Activated naive CD8-positive, alpha-beta T cell (primary cell): ENCODE measurements around the gene WNT1.

ENCODE experiments used
- H3K27ac Mint-ChIP-seq: one replicate; pipeline ENCODE4 v1.8.0; 2021; ENCODE audit warnings: mixed read lengths
- H3K27me3 Mint-ChIP-seq: one replicate; pipeline ENCODE4 v1.8.0; 2021; ENCODE audit warnings: mixed read lengths
- H3K36me3 Mint-ChIP-seq: one replicate; pipeline ENCODE4 v1.8.0; 2021; ENCODE audit warnings: mixed read lengths
- H3K4me1 Mint-ChIP-seq: one replicate; pipeline ENCODE4 v1.8.0; 2021; ENCODE audit warnings: low read depth, mixed read lengths
- H3K4me3 Mint-ChIP-seq: one replicate; pipeline ENCODE4 v1.8.0; 2021; ENCODE audit warnings: mild to moderate bottlenecking, mixed read lengths
- H3K9me3 Mint-ChIP-seq: one replicate; pipeline ENCODE4 v1.8.0; 2021; ENCODE audit warnings: low read depth, mixed read lengths

The WNT1 gene

GRCh38 chr12:48985475-48985897 lies 7.4 kb downstream of the WNT1 start:
- Mint-ChIP-seq H3K36me3 (no peaks in the 10 kb centered on the region), H3K27me3 (peaks cover 15% of the 10 kb centered on the region), H3K4me1 (peaks cover 23% of the 10 kb centered on the region), H3K27ac (no peak overlapping the region), H3K4me3 (no peak overlapping the region), H3K9me3 (no peaks in the 10 kb centered on the region)

DNA sequence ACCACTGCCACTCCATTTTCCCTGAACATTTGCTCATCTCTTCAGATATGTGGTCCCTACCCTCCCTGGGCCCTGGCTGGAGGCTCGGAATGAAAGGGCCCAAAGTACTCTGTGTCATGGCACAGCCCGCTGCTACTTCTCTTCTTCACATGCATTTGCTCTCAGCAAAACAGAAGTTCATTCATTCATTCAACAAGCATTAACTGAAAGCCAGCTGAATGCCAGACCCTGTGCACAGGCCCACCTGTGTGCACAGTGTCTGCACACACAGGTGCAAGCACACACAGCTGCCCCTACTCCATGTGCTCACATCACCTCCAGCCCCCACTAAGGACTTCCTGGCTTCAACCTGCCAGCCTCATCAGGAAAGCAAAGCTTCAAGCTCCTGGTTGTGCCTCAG lies 7.8 kb downstream of the WNT1 start:
- no peaks in the 10 kb centered on the region for H3K9me3 Mint-ChIP-seq
- no peaks in the 10 kb centered on the region for H3K36me3 Mint-ChIP-seq
- no peak overlapping the region for H3K4me3 Mint-ChIP-seq
- H3K27me3 Mint-ChIP-seq: peaks cover 19% of the 10 kb centered on the region
- peaks cover 20% of the 10 kb centered on the region for H3K4me1 Mint-ChIP-seq
- H3K27ac Mint-ChIP-seq: no peak overlapping the region

DNA sequence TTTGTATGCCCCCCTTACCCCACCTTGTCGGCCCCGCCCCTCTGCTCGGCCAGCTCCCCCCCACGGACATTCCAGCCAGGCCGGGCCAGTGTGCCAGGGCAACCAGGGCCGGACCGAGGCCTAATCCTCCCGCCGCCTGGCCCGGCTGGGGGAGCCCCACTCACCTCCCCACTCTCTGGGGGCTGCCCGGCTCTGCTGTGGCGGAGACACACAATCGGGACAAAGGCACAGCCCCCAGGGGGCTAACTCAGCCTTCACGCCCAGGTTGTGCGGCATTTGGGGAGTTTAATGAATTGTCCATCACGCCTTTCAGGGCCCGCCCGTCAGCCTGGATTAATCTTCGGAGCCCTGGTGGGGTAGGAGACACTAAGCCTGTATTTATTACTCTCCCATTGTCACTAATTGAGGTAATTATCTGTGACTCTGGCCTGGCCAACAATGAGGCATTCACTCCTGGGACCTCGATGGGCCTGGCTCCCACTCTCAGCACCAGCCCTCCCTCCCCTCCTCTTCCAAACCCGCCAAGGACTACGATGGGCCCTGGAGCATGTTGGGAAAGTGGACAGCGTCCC lies 8.7 kb downstream of the WNT1 start:
- Mint-ChIP-seq H3K36me3 (no peaks in the 10 kb centered on the region), H3K9me3 (no peaks in the 10 kb centered on the region), H3K27me3 (peaks cover 19% of the 10 kb centered on the region), H3K27ac (no peak overlapping the region), H3K4me1 (peaks cover 13% of the 10 kb centered on the region), H3K4me3 (no peak overlapping the region)

DNA sequence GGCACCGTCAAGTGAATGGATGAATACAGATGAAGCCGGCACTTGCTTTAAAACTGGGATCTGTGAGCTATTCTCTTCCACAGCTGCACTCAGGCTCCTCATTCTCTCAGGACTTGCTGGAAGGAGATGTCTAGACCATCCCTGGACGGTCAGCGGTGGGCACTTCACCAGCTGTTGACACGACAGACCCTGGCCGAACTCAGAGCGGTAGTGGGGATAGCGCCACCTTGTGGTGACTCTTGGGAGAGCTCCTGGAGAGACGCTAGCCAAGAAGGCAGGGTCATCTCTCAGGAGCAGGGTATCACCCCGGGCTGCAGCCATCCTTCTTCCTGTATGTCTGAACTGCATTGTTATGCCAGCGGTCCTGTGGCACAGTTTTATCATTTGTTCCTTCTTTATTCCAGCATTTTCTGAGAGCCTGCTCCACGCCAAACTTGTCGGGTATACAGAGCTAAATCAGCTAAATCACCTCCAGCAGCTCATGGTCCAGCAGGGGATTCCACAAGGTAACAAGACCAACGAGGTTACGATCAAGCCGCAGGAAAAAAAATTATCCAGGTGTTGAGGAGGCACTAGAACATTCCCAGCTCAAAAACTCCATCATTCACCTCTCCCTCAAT lies 10.0 kb downstream of the WNT1 start:
- H3K36me3 Mint-ChIP-seq: no peaks in the 10 kb centered on the region
- H3K4me1 Mint-ChIP-seq: peaks cover 6% of the 10 kb centered on the region
- no peak overlapping the region for H3K4me3 Mint-ChIP-seq
- peaks cover 19% of the 10 kb centered on the region for H3K27me3 Mint-ChIP-seq
- H3K27ac Mint-ChIP-seq: no peak overlapping the region
- H3K9me3 Mint-ChIP-seq: no peaks in the 10 kb centered on the region

DNA sequence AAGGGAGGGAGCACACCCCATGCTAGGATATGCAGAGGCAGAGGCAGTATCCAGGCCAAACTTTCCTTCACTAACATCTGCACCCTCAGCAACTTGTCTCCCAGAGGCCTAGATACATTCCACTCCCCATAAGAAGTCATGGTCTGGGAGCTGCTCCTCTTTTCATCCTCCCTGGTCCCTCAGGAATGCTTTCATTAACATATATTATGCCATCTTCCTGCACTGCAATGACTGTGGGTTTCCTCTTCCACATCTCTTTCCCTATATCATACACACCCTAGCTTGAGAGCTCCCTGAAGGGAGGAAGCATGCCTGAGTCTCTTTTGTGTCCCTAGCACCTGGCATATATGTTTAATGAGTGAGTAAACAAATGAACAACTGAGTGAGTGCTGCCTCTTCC lies 12.4 kb downstream of the WNT1 start:
- Mint-ChIP-seq H3K9me3 (no peaks in the 10 kb centered on the region), H3K4me1 (peaks cover 11% of the 10 kb centered on the region), H3K27me3 (peaks cover 27% of the 10 kb centered on the region), H3K4me3 (no peak overlapping the region), H3K36me3 (no peaks in the 10 kb centered on the region), H3K27ac (no peak overlapping the region)

DNA sequence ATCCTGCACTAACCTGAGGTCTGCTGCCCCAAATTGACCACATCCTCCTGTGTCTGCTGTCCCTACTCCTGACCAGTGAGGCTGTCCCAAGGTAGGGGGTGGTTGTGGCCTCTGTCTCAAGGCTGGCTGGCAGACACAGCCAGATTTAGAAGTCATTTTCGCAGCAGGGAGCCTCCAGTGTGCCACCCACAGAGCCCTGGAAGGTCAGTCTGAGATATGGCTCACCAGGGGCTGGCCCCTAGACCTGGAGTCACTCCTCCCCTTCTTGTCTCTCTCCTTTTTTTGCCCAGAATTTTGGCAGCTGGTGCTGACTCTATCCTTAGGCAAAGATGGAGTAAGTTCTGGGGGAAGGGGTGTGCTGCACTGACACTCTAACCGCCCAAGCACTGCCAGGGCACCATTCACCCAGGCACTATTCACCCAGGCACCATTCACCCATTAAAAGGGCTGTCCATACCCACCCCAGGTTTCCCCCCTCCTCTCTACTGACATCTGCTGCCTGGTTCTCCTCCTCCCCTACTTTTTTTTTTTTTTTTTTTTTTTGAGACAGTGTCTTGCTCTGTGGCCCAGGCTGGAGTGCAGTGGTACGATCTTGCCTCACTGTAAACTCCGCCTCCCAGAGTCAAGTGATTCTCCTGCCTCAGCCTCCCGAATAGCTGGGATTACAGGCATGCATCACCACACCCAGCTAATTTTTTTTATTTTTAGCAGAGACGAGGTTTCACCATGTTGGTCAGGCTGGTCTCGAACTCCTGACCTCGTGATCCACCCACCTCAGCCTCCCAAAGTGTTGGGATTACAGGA lies 13.3 kb downstream of the WNT1 start:
- H3K4me3 Mint-ChIP-seq: no peak overlapping the region
- peaks cover 30% of the 10 kb centered on the region for H3K27me3 Mint-ChIP-seq
- H3K36me3 Mint-ChIP-seq: no peaks in the 10 kb centered on the region
- no peaks in the 10 kb centered on the region for H3K9me3 Mint-ChIP-seq
- no peak overlapping the region for H3K27ac Mint-ChIP-seq
- peaks cover 16% of the 10 kb centered on the region for H3K4me1 Mint-ChIP-seq

- Mint-ChIP-seq H3K36me3 (no peaks in the 10 kb centered on the region), H3K4me1 (peaks cover 18% of the 10 kb centered on the region), H3K4me3 (no peak overlapping the region), H3K27ac (no peak overlapping the region), H3K9me3 (no peaks in the 10 kb centered on the region), H3K27me3 (peaks cover 25% of the 10 kb centered on the region)
These were observed 15.7 kb downstream of the WNT1 start for GRCh38 chr12:48993787-48994186.

DNA sequence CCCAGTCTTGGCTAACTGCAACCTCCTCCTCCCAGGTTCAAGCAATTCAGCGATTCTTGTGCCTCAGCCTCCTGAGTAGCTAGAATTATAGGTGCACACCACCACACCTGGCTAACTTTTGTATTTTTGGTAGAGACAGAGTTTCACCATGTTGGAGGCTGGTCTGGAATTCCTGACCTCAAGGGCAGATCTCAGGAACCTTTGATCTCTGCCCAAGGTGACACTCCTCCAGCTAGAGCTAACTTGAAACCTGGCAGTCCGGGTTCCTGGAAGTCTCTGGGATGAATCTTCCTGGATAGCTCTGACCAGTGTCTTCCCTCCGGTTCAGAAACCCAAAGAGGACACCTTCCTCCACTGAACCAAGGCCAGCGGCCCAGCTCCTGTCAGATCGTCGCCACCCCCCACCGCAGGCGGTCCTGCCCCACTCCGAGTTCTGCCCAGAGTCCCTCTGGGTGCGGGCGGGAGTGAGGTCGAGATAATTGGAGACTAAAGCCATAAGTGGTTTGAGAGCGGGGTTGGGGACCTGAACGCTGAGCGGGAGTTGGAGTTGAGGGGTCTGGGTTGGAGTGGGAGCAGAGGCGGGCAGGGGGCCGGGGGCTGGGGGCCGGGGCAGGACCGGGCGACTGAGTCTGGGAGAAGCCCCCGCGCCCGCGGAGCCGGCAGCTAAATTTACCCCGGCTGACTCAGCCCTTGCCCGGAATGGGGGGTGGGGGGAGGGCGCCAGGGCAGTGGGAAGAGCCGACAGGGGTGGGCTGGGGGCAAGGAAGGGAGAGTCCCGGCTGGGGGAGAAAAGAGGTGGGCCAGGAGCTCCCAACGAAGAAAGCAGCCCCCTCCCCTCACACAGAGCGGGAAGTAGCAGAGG lies 16.3 kb downstream of the WNT1 start:
- H3K27me3 Mint-ChIP-seq: peaks cover 20% of the 10 kb centered on the region
- no peaks in the 10 kb centered on the region for H3K9me3 Mint-ChIP-seq
- H3K4me1 Mint-ChIP-seq: peaks cover 22% of the 10 kb centered on the region
- H3K36me3 Mint-ChIP-seq: no peaks in the 10 kb centered on the region
- no peak overlapping the region for H3K4me3 Mint-ChIP-seq
- no peak overlapping the region for H3K27ac Mint-ChIP-seq

- H3K27ac Mint-ChIP-seq: no peak overlapping the region
- peaks cover under 1% of the 10 kb centered on the region for H3K36me3 Mint-ChIP-seq
- peaks cover 18% of the 10 kb centered on the region for H3K27me3 Mint-ChIP-seq
- H3K9me3 Mint-ChIP-seq: no peaks in the 10 kb centered on the region
- H3K4me1 Mint-ChIP-seq: peaks cover 31% of the 10 kb centered on the region
- peak overlapping the region; percentile 72 for H3K4me3 Mint-ChIP-seq
These were observed 17.2 kb downstream of the WNT1 start for GRCh38 chr12:48995086-48995879.

GRCh38 chr12:48996794-48997718 lies 18.9 kb downstream of the WNT1 start:
- peaks cover 19% of the 10 kb centered on the region for H3K27me3 Mint-ChIP-seq

DNA sequence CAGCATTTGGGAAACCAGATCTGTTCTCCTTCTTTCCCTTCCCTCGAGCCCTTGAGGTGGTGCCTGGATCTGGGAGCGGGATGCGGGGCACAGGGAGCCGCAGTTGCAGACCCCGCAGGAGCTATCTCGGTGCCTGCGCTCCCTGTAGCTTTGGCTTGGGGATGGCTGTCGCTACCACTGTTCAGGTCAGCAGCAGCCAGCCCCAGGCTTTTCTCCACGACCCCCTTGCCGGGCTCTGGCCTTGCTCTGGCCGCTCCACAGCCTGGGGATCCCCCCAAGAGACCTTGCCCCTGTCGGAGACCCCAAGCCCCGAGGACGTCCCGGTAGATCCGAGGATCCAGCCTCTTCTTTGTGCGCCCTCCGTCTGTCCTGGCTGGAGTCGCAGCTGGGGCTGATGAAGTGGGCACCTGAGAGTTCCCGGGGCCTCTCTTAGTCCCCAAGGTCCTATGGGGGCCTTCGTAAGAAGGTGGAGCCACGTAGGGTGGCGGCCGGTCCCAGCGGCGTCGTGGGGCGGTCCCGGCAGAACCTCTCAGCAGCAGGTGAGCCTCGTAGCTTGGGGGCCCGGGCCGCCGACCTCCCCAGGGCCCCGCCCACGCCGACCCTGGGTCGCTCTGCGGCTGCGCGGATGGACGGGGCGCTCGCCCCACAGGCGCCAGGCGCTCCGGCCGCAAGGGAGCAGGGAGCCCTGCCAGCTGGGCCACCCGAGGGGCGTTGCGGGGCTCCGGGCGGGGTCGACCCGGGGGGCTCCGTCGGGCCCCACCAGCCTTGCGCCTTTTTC lies 19.8 kb downstream of the WNT1 start:
- peaks cover 21% of the 10 kb centered on the region for H3K27me3 Mint-ChIP-seq
- H3K4me3 Mint-ChIP-seq: peak overlapping the region; percentile 66
- peaks cover 32% of the 10 kb centered on the region for H3K4me1 Mint-ChIP-seq
- H3K9me3 Mint-ChIP-seq: no peaks in the 10 kb centered on the region
- no peak overlapping the region for H3K27ac Mint-ChIP-seq
- H3K36me3 Mint-ChIP-seq: peaks cover 16% of the 10 kb centered on the region

More at GRCh38 chr12:48996794-48997718, 18.9 kb downstream of the WNT1 start:
- H3K9me3 Mint-ChIP-seq: no peaks in the 10 kb centered on the region
- peak overlapping the region; percentile 66 for H3K4me3 Mint-ChIP-seq
- H3K36me3 Mint-ChIP-seq: peaks cover 10% of the 10 kb centered on the region
- peaks cover 32% of the 10 kb centered on the region for H3K4me1 Mint-ChIP-seq
- H3K27ac Mint-ChIP-seq: no peak overlapping the region

DNA sequence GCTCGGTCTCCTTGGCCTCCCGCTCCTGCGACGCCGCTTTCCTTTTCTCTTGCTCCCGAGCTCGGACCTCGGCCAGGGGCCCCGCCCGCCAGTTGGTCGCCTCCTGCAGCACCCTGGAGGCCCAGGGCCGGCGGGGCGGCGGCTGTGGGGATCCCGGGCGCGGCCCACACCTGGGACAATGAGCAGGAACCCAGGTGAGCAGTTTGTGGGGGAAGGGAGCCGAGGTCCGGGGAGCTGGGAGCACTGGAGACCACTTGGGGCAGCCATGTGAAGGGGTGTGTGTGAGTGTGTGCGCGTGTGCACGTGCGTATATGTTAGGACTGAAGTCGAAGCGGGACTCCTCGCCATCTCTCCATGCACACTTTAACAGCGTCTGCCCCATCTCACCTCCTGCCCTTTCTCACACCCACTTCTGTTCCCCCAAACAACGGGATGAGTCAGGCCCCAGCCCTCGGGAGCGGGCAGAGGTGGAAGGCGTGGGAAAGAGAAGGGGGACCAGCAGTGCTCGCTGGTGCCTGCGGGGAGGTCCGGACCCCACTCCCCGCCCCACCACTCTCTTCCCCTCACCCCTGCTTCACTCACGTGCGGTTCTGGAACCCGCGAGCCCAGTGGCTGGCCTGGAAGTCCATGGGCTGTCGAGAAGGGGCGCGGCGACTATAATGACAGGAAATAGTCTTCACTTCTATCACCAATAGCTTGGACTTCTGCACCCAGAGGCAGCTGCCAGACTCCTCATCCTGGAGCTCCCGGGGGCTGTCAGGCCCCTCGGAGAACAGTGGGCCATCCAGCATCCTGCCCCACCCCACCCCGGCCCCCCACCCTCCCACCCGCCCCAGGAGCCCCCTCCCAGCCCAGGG lies 20.6 kb downstream of the WNT1 start:
- Mint-ChIP-seq H3K27me3 (peaks cover 19% of the 10 kb centered on the region), H3K27ac (no peak overlapping the region), H3K36me3 (peaks cover 21% of the 10 kb centered on the region), H3K4me1 (peaks cover 32% of the 10 kb centered on the region), H3K9me3 (no peaks in the 10 kb centered on the region), H3K4me3 (peak overlapping the region; percentile 65)
